Parathyroid adenoma (tissue), 2 donors: Measurements from ENCODE around the gene SORCS2.

ENCODE experiments used
- H2AFZ ChIP-seq: fragments of 300-600 bp; sonication (generic); one replicate; pipeline ENCODE4 v1.7.0; 2017; ENCODE audit warnings: antibody characterized with exemption, mild to moderate bottlenecking
- H3K27ac ChIP-seq: fragments of 300-600 bp; sonication (generic); one replicate; pipeline ENCODE4 v1.7.0; 2017
- H3K27me3 ChIP-seq: fragments of 300-600 bp; sonication (generic); one replicate; pipeline ENCODE4 v1.7.0; 2017; ENCODE audit warnings: low read length; ENCODE audit not compliant: control insufficient read depth, insufficient read depth
- H3K36me3 ChIP-seq: fragments of 300-600 bp; sonication (generic); one replicate; pipeline ENCODE4 v1.7.0; 2017; ENCODE audit warnings: low read length; ENCODE audit not compliant: control insufficient read depth, insufficient read depth
- H3K4me1 ChIP-seq: fragments of 300-600 bp; sonication (generic); one replicate; pipeline ENCODE4 v1.7.0; 2017; ENCODE audit warnings: control low read depth
- H3K4me2 ChIP-seq: fragments of 300-600 bp; sonication (generic); one replicate; pipeline ENCODE4 v1.7.0; 2017; ENCODE audit warnings: low read length
- H3K4me3 ChIP-seq: fragments of 300-600 bp; sonication (generic); one replicate; pipeline ENCODE4 v1.7.0; 2017; ENCODE audit warnings: low read depth, low read length
- H3K79me2 ChIP-seq: fragments of 300-600 bp; sonication (generic); one replicate; pipeline ENCODE4 v1.7.0; 2017; ENCODE audit warnings: control low read depth
- H3K9ac ChIP-seq: fragments of 300-600 bp; sonication (generic); one replicate; pipeline ENCODE4 v1.7.0; 2017; ENCODE audit warnings: mild to moderate bottlenecking
- H3K9me3 ChIP-seq: fragments of 300-600 bp; sonication (generic); one replicate; pipeline ENCODE4 v1.7.0; 2017; ENCODE audit warnings: low read length; ENCODE audit not compliant: control insufficient read depth
- CTCF ChIP-seq: fragments of 300-600 bp; sonication (generic); IDR thresholded peaks from one replicate; pipeline ENCODE4 v1.7.0; 2017; ENCODE audit warnings: antibody characterized with exemption, mild to moderate bottlenecking
- donor health status: primary hyperparathyroidism.

The SORCS2 gene

GRCh38 chr4:7593646-7594412 is 401.5 kb downstream of the SORCS2 start:
- Histone ChIP-seq H3K4me3 (no peak overlapping the region), H3K4me2 (no peak overlapping the region), H3K9me3 (no peaks in the 10 kb centered on the region), H3K27me3 (no peaks in the 10 kb centered on the region), H3K36me3 (no peaks in the 10 kb centered on the region), H3K79me2 (no peaks in the 10 kb centered on the region), H3K9ac (no peak overlapping the region), H3K27ac (no peak overlapping the region), H2AFZ (no peak overlapping the region), H3K4me1 (no peaks in the 10 kb centered on the region)
- TF ChIP-seq CTCF = no peak

DNA sequence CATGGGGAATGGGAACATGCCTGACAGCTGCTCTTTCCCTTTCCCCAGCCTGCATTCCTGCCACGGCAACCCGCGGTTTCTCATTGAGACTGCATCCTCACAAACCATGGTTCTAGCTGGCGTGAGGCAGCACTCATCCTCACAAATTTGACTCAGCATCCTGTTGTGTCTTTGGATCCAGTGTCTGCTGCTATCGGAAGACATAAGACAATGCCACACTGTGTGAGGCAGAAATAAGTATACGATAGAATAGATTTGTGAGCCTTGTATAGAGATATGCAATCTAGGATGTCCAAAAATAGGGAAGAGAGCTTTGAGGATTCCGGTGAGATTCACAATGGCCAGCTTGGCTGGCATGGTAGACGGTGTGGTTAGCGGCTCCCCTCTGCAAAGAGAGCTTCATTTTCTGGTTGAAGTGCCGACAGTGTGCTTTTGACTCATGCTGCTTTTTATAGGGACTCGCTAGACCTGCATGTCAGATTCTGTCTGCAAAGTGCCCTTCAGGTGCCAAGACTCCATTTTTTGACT is 403.7 kb downstream of the SORCS2 start:
- Histone ChIP-seq H3K9ac (no peak overlapping the region), H3K9me3 (no peaks in the 10 kb centered on the region), H3K4me3 (no peak overlapping the region), H3K27ac (no peak overlapping the region), H3K36me3 (no peaks in the 10 kb centered on the region), H3K4me1 (no peaks in the 10 kb centered on the region), H2AFZ (no peak overlapping the region), H3K27me3 (no peaks in the 10 kb centered on the region), H3K79me2 (no peaks in the 10 kb centered on the region), H3K4me2 (no peak overlapping the region)
- no peak for TF ChIP-seq CTCF

- TF ChIP-seq CTCF = no peak
- H3K36me3 ChIP-seq = no peaks in the 10 kb centered on the region
- H3K9me3 ChIP-seq = no peaks in the 10 kb centered on the region
- no peak overlapping the region for H3K4me2 ChIP-seq
- no peaks in the 10 kb centered on the region for H3K27me3 ChIP-seq
- H3K4me3 ChIP-seq = no peak overlapping the region
- H3K4me1 ChIP-seq = no peaks in the 10 kb centered on the region
- H3K79me2 ChIP-seq = no peaks in the 10 kb centered on the region
- no peak overlapping the region for H2AFZ ChIP-seq
- H3K27ac ChIP-seq = no peak overlapping the region
- H3K9ac ChIP-seq = no peak overlapping the region
Measured at GRCh38 chr4:7596918-7597606, 404.7 kb downstream of the SORCS2 start.

DNA sequence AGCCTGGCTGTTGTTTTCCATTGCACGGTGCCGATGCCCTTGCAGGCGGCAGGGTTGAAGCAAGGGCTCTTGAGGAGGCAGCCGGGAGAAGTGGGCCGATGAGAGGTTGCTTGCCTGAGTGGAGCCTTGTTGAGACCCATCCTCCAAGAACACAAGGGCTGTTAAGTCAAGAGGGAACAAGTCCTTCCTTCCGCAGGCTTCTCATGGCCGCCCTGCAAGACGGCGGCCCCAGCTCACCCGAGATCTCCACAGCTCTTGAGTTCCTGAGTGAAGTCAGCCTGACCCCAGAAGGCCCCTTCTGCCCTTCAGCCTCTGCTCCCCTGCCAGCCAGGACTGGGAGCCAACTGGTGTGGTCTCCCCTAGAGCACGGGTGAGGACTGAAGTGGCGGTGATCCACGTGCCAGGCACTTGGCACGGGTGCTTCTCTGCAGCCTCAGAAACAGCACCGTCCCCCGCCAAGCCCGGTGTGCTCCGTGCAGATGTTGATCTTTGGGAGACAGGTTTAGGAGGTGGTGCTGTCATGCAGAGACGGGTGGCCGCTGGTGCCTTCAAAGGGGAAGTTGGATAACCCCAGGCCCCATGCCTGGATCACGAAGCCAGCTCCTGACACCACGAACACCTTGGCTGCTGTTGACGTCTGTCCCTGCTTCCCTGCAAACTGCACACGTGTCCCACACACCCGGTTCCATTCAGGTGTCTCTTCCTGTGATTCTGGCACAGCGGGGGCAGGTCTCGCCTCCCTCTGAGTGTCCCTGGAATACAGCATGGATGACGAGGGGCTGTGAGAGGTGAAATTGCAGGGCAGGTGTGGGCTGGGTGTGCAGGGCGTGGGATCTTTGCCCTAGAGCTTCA is 406.8 kb downstream of the SORCS2 start:
- Histone ChIP-seq H3K4me1 (no peaks in the 10 kb centered on the region), H3K27me3 (no peaks in the 10 kb centered on the region), H3K36me3 (no peaks in the 10 kb centered on the region), H3K4me2 (no peak overlapping the region), H3K79me2 (no peaks in the 10 kb centered on the region), H3K27ac (no peak overlapping the region), H3K9me3 (no peaks in the 10 kb centered on the region), H2AFZ (no peak overlapping the region), H3K9ac (no peak overlapping the region), H3K4me3 (no peak overlapping the region)
- no peak for TF ChIP-seq CTCF
